NCI-H446 (cell line): ENCODE data around the gene RPP21.
A peak's percentile ranks its signal among the peaks of the same experiment; 100 is the strongest.
"Not testable (repeated sequence)": the region's sequence is repeated elsewhere in the genome, so short reads cannot be mapped to it uniquely, and the experiment has no call there.

Experiments
- DNase-seq, 2 experiments: peaks; one replicate each; lab custom pipeline; 2025; lab: John Stamatoyannopoulos, UW

The RPP21 gene

GRCh38 chr6:30329331-30329730 lies 15.6 kb upstream of the RPP21 start:
- DNase-seq = no peak

- no peak for DNase-seq
These were observed 13.0 kb upstream of the RPP21 start for GRCh38 chr6:30331981-30332380.

GRCh38 chr6:30334075-30334783 lies 10.7 kb upstream of the RPP21 start:
- no peak for DNase-seq

- DNase-seq = no peak
These were observed 4.3 kb upstream of the RPP21 start for GRCh38 chr6:30340589-30341054.

GRCh38 chr6:30341218-30341617 lies 3.7 kb upstream of the RPP21 start:
- no peak for DNase-seq

GRCh38 chr6:30341728-30342127 lies 3.2 kb upstream of the RPP21 start:
- DNase-seq = no peak

- no peak for DNase-seq
These were observed 627 bp upstream of the RPP21 start for GRCh38 chr6:30344191-30344867.

GRCh38 chr6:30345852-30346251 lies 896 bp downstream of the RPP21 start:
- DNase-seq = no peak

GRCh38 chr6:30348957-30349356 lies 4.0 kb downstream of the RPP21 start:
- no peak for DNase-seq

- no peak for DNase-seq
These were observed 4.6 kb downstream of the RPP21 start for GRCh38 chr6:30349421-30350177.

GRCh38 chr6:30350524-30350923 lies 5.6 kb downstream of the RPP21 start:
- DNase-seq = no peak

GRCh38 chr6:30352550-30352949 lies 7.6 kb downstream of the RPP21 start:
- DNase-seq = no peak

- no peak for DNase-seq
These were observed 10.3 kb downstream of the RPP21 start for GRCh38 chr6:30355281-30355680.

- no peak for DNase-seq
These were observed 11.6 kb downstream of the RPP21 start for GRCh38 chr6:30356536-30356935.

GRCh38 chr6:30357678-30358540 lies 13.0 kb downstream of the RPP21 start:
- DNase-seq = peak; percentile 42 to 63

- no peak for DNase-seq
These were observed 14.3 kb downstream of the RPP21 start for GRCh38 chr6:30359276-30359675.

GRCh38 chr6:30360139-30360538 lies 15.2 kb downstream of the RPP21 start:
- no peak for DNase-seq

GRCh38 chr6:30361661-30362060 lies 16.7 kb downstream of the RPP21 start:
- DNase-seq = no peak

- DNase-seq = no peak
These were observed 18.5 kb downstream of the RPP21 start for GRCh38 chr6:30363459-30363858.

- no peak for DNase-seq
These were observed 19.6 kb downstream of the RPP21 start for GRCh38 chr6:30364591-30364990.

GRCh38 chr6:30369280-30369679 lies 24.3 kb downstream of the RPP21 start:
- not testable (repeated sequence) for DNase-seq
